Esophagus squamous epithelium (tissue), 5 donors: ENCODE measurements around the gene KIAA0513. TPM values are rescaled to one million over a fixed set of nuclear protein-coding genes. Genes with fewer than 3 reads are reported as not detected.

Experiments
- DNase-seq: peaks from one replicate; lab custom pipeline; 2025; lab: John Stamatoyannopoulos, UW
- H3K27ac ChIP-seq, 4 donors: fragments of 200-600 bp; sonication (generic); one replicate each; pipeline ENCODE4 v1.5.1; 2016 to 2019; ENCODE audit warnings: mild to moderate bottlenecking in 1 of 4
- H3K27me3 ChIP-seq, 4 donors: fragments of 200-600 bp; sonication (generic); 1 replicate in 3 of 4; 2 replicates in 1 of 4; pipeline versions ENCODE4 v1.5.1 to v1.6.0; 2017 to 2021; ENCODE audit warnings: antibody characterized with exemption in 1 of 4
- H3K36me3 ChIP-seq, 3 donors: fragments of 200-600 bp; sonication (generic); one replicate each; pipeline ENCODE4 v1.5.1; 2016 to 2019
- H3K4me1 ChIP-seq, 3 donors: fragments of 200-600 bp; sonication (generic); one replicate each; pipeline ENCODE4 v1.5.1; 2017 to 2019
- H3K4me3 ChIP-seq, 4 donors: fragments of 200-600 bp; sonication (generic); 1 replicate in 3 of 4; 2 replicates in 1 of 4; pipeline ENCODE4 v1.5.1; 2016 to 2019; ENCODE audit warnings: mild to moderate bottlenecking in 2 of 4, moderate library complexity in 1 of 4
- H3K9me3 ChIP-seq, 3 donors: fragments of 200-600 bp; sonication (generic); one replicate each; pipeline ENCODE4 v1.5.1; 2016 to 2019
- CTCF ChIP-seq, 6 experiments: fragments of 450-650 bp in 4 of 6; fragments of 200-600 bp in 2 of 6; sonication (generic) in 2 of 6; IDR thresholded peaks; one replicate each; pipeline ENCODE4 v1.5.1; 2016 to 2019; ENCODE audit warnings: antibody characterized with exemption in 6 of 6, mild to moderate bottlenecking in 4 of 6, moderate library complexity in 4 of 6
- POLR2A ChIP-seq, 4 donors: fragments of 450-650 bp; IDR thresholded peaks; one replicate each; pipeline ENCODE4 v1.6.1; 2017; ENCODE audit warnings: antibody characterized with exemption in 4 of 4, mild to moderate bottlenecking in 4 of 4, moderate library complexity in 3 of 4
- WGBS, 2 donors: methylation state at CpG; one replicate each; pipeline ENCODE4 v1.1.5; 2018; 5-methylcytosine and 5-hydroxymethylcytosine counted together
- intact Hi-C: fragments of 100-400 bp; cut with DNase I; formaldehyde crosslinking; loops from one replicate; pipeline ENCODE4 v1.15.0; 2022
- total RNA-seq, 4 donors: library from RNA; depleted of rRNA; stranded (reverse); fragments of >200 nt; gene quantifications; one replicate each; pipeline ENCODE4 v1.1.0, GENCODE V29; 2016
- donor health status: DM: yes; HTN: yes; CAD: no.

Gene KIAA0513
- total RNA-seq, 4 donors from 2014 or later: 9.0 to 11.4 (median 9.7) TPM

DNA sequence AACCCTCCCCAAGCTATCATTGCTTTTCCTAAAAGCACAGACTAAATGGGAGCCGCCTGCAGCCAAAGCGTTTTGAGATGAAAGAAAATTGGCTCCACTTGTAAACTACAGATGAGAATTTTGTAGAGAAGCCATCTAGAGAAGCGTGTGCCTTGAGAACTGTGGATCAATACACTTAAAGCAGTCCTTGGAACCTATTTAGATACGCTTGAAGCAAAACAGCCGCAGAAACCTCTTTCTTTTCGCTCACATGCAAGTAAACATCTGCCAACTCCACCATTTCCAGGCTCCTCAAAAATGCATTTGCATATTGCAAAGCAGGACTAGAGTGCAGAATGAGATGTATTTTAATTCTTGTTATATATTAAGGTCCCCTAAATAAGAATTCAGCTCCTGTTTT is 13.1 kb downstream of the KIAA0513 start:
- Histone ChIP-seq H3K9me3 (no peaks in the 10 kb centered on the region), H3K4me1 (peaks cover 0 to 19% (median 11%) of the 10 kb centered on the region in 3 donors), H3K27ac (no peak overlapping the region), H3K4me3 (no peak overlapping the region), H3K27me3 (no peaks in the 10 kb centered on the region), H3K36me3 (peaks cover 0 to 5% (median 0%) of the 10 kb centered on the region in 3 donors)
- intact Hi-C loops: no loop called here
- DNase-seq: no peak
- 81 to 84% methylated on average over 6 of the region's 6 CpGs for WGBS, 2 donors
- TF ChIP-seq CTCF (IDR thresholded peaks at IDR 0.05) (no peak), POLR2A (IDR thresholded peaks at IDR 0.05) (no peak)

DNA sequence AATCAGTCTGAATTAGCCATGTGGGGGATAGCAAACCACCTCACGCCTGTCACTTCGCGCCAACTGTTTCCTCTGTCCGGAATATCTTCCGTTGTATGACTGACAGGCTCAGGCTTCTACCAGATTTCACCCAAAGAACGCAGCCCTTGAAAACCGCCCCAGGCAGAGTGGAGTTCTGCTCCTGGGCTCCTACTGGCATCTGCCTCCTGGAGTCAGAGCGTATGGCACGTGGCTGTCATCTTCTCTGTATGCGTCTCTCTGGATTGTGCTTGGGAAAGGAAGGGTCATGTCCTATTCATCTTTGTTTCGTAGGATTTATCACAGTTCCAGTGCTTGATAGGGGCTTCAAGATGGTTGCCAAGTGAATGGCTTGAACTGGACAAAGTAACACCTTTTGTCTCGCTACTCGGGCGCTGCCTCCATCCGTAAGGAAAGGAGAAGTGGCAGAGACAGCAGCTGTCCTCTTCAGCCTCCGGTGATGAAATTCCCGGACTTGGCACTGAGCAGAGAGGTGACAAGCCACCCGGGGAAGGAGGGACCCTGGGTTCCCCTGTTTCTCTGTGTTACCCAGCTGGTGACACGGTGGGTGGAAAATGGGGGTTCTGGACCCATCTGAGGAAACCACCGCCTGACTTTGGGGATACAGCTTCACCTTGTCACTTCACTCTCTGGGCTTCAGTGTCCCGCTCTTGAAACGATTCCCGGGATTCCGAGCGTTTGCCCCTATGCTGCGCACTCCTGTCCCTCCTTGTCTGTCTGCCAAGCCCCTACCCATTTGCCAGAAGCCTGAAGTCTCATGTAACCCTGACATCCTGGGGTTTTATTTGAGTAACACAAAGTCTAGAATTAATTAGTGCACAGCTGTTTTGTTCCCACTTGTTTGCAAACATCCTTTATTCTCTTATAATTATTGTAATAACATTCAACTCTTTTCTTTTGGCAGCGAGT is 13.9 kb downstream of the KIAA0513 start:
- Histone ChIP-seq H3K4me1 (peaks cover 0 to 13% (median 6%) of the 10 kb centered on the region in 3 donors), H3K9me3 (no peaks in the 10 kb centered on the region), H3K36me3 (peaks cover 0 to 8% (median 0%) of the 10 kb centered on the region in 3 donors), H3K27ac (no peak overlapping the region), H3K27me3 (no peaks in the 10 kb centered on the region), H3K4me3 (no peak overlapping the region)
- WGBS, 2 donors: 82 to 85% methylated on average over 20 to 22 of the region's 27 CpGs
- DNase-seq: no peak
- TF ChIP-seq POLR2A (IDR thresholded peaks at IDR 0.05) (no peak), CTCF (IDR thresholded peaks at IDR 0.05) (no peak)
- intact Hi-C loops: no loop called here

- no peak overlapping the region for H3K4me3 ChIP-seq
- H3K36me3 ChIP-seq: peaks cover 0 to 8% (median 0%) of the 10 kb centered on the region in 3 donors
- no peaks in the 10 kb centered on the region for H3K27me3 ChIP-seq
- H3K9me3 ChIP-seq: no peaks in the 10 kb centered on the region
- no peak for DNase-seq
- no peak overlapping the region for H3K27ac ChIP-seq
- peaks cover 0 to 7% (median 0%) of the 10 kb centered on the region in 3 donors for H3K4me1 ChIP-seq
- WGBS, 2 donors: 76% methylated on average over 6 of the region's 6 CpGs
- no peak for TF ChIP-seq CTCF (IDR thresholded peaks at IDR 0.05)
- no peak for TF ChIP-seq POLR2A (IDR thresholded peaks at IDR 0.05)
- intact Hi-C loops: no loop called here
Observed at GRCh38 chr16:85042167-85042526, 14.6 kb downstream of the KIAA0513 start.

GRCh38 chr16:85042606-85043005 is 15.0 kb downstream of the KIAA0513 start:
- Histone ChIP-seq H3K27me3 (no peaks in the 10 kb centered on the region), H3K4me3 (no peak overlapping the region), H3K4me1 (peaks cover 0 to 2% (median 0%) of the 10 kb centered on the region in 3 donors), H3K27ac (no peak overlapping the region), H3K9me3 (no peaks in the 10 kb centered on the region), H3K36me3 (peaks cover 0 to 8% (median 0%) of the 10 kb centered on the region in 3 donors)
- 76 to 83% methylated on average over 5 to 6 of the region's 6 CpGs for WGBS, 2 donors
- intact Hi-C loops: no loop called here
- TF ChIP-seq CTCF (IDR thresholded peaks at IDR 0.05) (no peak), POLR2A (IDR thresholded peaks at IDR 0.05) (no peak)
- no peak for DNase-seq

GRCh38 chr16:85045077-85045476 is 17.5 kb downstream of the KIAA0513 start:
- Histone ChIP-seq H3K36me3 (peaks cover 0 to 10% (median 0%) of the 10 kb centered on the region in 3 donors), H3K4me3 (no peak overlapping the region), H3K4me1 (peaks cover 0 to 7% (median 0%) of the 10 kb centered on the region in 3 donors), H3K27me3 (no peaks in the 10 kb centered on the region), H3K9me3 (no peaks in the 10 kb centered on the region), H3K27ac (no peak overlapping the region)
- TF ChIP-seq POLR2A (IDR thresholded peaks at IDR 0.05) (no peak), CTCF (IDR thresholded peaks at IDR 0.05) (no peak)
- 87 to 95% methylated on average over 5 of the region's 5 CpGs for WGBS, 2 donors
- intact Hi-C loops: no loop called here
- DNase-seq: no peak
